Body of pancreas (tissue), 4 donors: ENCODE measurements around the gene B4GALT2. TPM values are rescaled to one million over a fixed set of nuclear protein-coding genes. Genes with fewer than 3 reads are reported as not detected.

Experiments used
- ATAC-seq: fragments of 150-250 bp; one replicate; pipeline ENCODE4 v1.9.1; 2016
- DNase-seq, 4 donors: peaks; one replicate each; pipeline ENCODE4 v3.0.0-alpha.2; 2019
- H3K27ac ChIP-seq, 4 donors: fragments of 200-600 bp; sonication (generic); 1 replicate in 3 of 4; 2 replicates in 1 of 4; pipeline versions ENCODE4 v1.5.1 to v1.6.1; 2016 to 2019; ENCODE audit warnings: mild to moderate bottlenecking in 1 of 4, mixed read lengths in 1 of 4, moderate library complexity in 1 of 4
- H3K27me3 ChIP-seq, 2 donors: fragments of 200-600 bp; sonication (generic); one replicate each; pipeline ENCODE4 v1.6.0; 2016; ENCODE audit warnings: mild to moderate bottlenecking in 1 of 2
- H3K36me3 ChIP-seq, 2 donors: fragments of 200-600 bp; sonication (generic); replicated peaks in 1 of 2; 2 replicates each; pipeline ENCODE4 v1.5.1; 2016; ENCODE audit warnings: low read depth in 2 of 2; ENCODE audit not compliant: insufficient read depth in 1 of 2
- H3K4me1 ChIP-seq: fragments of 200-600 bp; sonication (generic); one replicate; pipeline ENCODE4 v1.6.0; 2016
- H3K4me3 ChIP-seq, 2 donors: fragments of 200-600 bp; sonication (generic); 1 replicate in 1 of 2; 2 replicates in 1 of 2; pipeline ENCODE4 v1.5.1; 2016 to 2019
- H3K9me3 ChIP-seq, 3 donors: fragments of 200-600 bp; sonication (generic); 1 replicate in 2 of 3; 2 replicates in 1 of 3; pipeline ENCODE4 v1.5.1; 2016
- CTCF ChIP-seq, 7 experiments: fragments of 450-650 bp in 4 of 7; fragments of 200-600 bp in 3 of 7; sonication (generic) in 3 of 7; IDR thresholded peaks; one replicate each; pipeline ENCODE4 v1.5.1; 2016 to 2019; ENCODE audit warnings: antibody characterized with exemption in 7 of 7
- POLR2A ChIP-seq, 3 donors: fragments of 450-650 bp; IDR thresholded peaks; one replicate each; pipeline ENCODE4 v1.6.1; 2016; ENCODE audit warnings: antibody characterized with exemption in 3 of 3, mild to moderate bottlenecking in 2 of 3
- whole genome bisulfite sequencing, 2 donors: methylation state at CpG; one replicate each; pipeline ENCODE4 v1.1.5; 2017; 5-methylcytosine and 5-hydroxymethylcytosine counted together
- intact Hi-C: fragments of 100-400 bp; cut with DNase I; formaldehyde crosslinking; loops from one replicate; pipeline ENCODE4 v1.15.1; 2023
- total RNA-seq, 2 donors: library from RNA; depleted of rRNA; stranded (reverse); fragments of >200 nt; gene quantifications; one replicate each; pipeline ENCODE4 v1.1.0, GENCODE V29; 2016

Gene B4GALT2
- total RNA-seq, 2 donors from 2014 or later = 18.2 to 29.3 TPM

DNA sequence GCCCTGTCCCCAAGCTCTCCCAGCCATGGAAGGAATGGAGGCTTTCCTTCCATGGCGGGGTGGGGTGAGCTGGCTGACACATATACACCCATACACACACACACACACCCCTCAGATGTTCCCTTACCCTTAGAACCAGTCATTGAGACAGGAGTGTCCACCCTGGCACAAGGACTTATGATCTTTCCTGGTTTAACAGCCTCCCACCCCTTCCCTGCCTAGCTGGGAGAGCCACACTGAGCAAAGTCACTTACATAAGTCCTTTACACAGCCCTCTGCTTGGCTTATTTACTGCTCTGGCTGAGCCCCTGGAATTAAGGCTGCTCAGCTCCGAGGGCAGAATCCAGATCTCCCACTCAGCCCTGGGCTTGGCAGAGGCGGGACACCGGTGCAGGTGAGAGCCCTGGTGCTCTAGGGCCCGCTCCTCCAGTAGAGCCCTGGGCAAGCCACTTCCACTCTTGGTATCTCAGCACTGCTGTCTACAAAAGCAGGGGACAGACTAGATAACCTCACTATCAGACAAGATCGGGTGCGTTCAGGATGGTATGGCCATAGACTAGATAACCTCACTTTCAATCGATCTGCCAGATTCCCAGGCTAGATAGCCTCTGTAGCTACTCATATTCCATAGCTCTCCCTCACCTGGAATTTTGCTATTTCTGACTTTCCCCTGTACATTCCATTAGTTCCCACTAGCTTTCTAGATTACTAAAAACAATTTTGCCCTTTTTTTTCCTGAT lies 35.5 kb downstream of the B4GALT2 start:
- 51 to 65% methylated on average over 5 to 8 of the region's 8 CpGs for WGBS, 2 donors
- Histone ChIP-seq H3K27me3 (no peaks in the 10 kb centered on the region), H3K36me3 (no peaks in the 10 kb centered on the region), H3K9me3 (no peaks in the 10 kb centered on the region), H3K4me1 (peaks cover 19% of the 10 kb centered on the region), H3K27ac (no peak overlapping the region), H3K4me3 (no peak overlapping the region)
- TF ChIP-seq POLR2A (IDR thresholded peaks at IDR 0.05) (no peak), CTCF (IDR thresholded peaks at IDR 0.05) (no peak)
- DNase-seq (no peak), ATAC-seq (no peak)
- intact Hi-C loops = no loop called here

DNA sequence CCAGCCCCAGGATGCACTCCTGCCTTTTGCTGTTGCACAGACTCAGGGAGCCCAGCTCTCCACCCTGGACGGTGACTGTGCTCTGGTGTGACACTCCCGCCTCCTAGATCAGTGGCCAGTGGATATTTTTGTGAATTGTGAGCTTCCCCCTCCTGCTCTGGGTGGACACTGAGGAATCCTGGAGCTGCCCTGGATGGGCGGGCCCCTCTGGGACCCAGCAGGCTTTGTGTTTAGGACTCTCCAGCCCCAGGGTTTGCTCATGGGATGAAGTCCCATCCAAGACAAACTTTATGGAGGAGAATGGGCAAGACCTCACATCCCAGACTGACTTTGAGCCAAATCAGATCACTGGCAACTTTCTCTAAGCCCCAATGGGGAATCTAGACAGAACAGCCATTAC lies 36.2 kb downstream of the B4GALT2 start:
- H3K36me3 ChIP-seq = no peaks in the 10 kb centered on the region
- H3K27ac ChIP-seq = no peak overlapping the region
- TF ChIP-seq CTCF (IDR thresholded peaks at IDR 0.05) (no peak), POLR2A (IDR thresholded peaks at IDR 0.05) (no peak)
- no peaks in the 10 kb centered on the region for H3K9me3 ChIP-seq
- H3K4me3 ChIP-seq = no peak overlapping the region
- DNase-seq = no peak
- no peak for ATAC-seq
- 71 to 79% methylated on average over 3 of the region's 3 CpGs for WGBS, 2 donors
- intact Hi-C loops = no loop called here
- H3K27me3 ChIP-seq = no peaks in the 10 kb centered on the region
- H3K4me1 ChIP-seq = peaks cover 19% of the 10 kb centered on the region

GRCh38 chr1:44016041-44016889 lies 37.3 kb downstream of the B4GALT2 start:
- Histone ChIP-seq H3K27ac (no peak overlapping the region), H3K27me3 (no peaks in the 10 kb centered on the region), H3K4me3 (no peak overlapping the region), H3K36me3 (no peaks in the 10 kb centered on the region), H3K4me1 (peaks cover 18% of the 10 kb centered on the region), H3K9me3 (no peaks in the 10 kb centered on the region)
- TF ChIP-seq POLR2A (IDR thresholded peaks at IDR 0.05) = no peak
- no peak for TF ChIP-seq CTCF (IDR thresholded peaks at IDR 0.05)
- intact Hi-C loops = no loop called here
- DNase-seq = no peak
- no peak for ATAC-seq
- 76 to 84% methylated on average over 15 to 19 of the region's 20 CpGs for WGBS, 2 donors

DNA sequence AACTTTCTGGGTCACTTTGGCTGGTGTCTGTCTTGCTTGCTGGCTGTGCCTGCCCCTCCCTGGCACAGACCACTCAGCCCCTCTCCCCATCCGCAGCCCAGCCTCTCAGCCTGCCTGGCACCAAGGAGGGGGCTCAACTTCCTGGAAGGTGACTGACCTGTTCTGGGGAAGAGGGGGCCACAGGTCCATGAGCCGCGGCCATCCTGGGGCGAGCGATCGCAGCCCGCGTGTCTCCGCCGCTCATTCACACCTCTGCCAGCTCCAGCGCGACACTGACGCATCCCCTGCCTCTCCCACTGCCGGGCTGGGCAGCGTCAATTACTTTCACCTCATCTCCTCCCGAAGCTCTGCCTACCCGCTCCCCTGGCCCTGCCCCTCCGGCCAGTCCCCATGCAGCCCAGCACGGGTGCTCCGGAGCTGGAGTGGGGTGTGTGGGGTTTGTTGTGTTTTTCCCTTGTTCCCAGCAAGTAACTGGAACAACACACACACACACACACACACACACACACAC lies 37.9 kb downstream of the B4GALT2 start:
- 84 to 89% methylated on average over 16 to 18 of the region's 20 CpGs for WGBS, 2 donors
- no peak for ATAC-seq
- Histone ChIP-seq H3K27me3 (no peaks in the 10 kb centered on the region), H3K27ac (no peak overlapping the region), H3K4me1 (peaks cover 11% of the 10 kb centered on the region), H3K36me3 (no peaks in the 10 kb centered on the region), H3K9me3 (no peaks in the 10 kb centered on the region), H3K4me3 (no peak overlapping the region)
- TF ChIP-seq POLR2A (IDR thresholded peaks at IDR 0.05) = no peak
- no peak for TF ChIP-seq CTCF (IDR thresholded peaks at IDR 0.05)
- intact Hi-C loops = no loop called here
- no peak for DNase-seq
